Measurements from ENCODE around the gene SHISAL1.

- TF ChIP-seq CTCF (IDR thresholded peaks at IDR 0.05) (no peak), POLR2A (IDR thresholded peaks at IDR 0.05) (no peak)
Measured at GRCh38 chr22:44217346-44217745, 95.4 kb downstream of the SHISAL1 start.
